GM18505 (cell line): ENCODE data around the gene AKAP12.

Experiments used
- ATAC-seq: cut with Tn5 transposase; IDR thresholded peaks from one replicate; pipeline ENCODE4 v1.9.1; 2021; ENCODE audit not compliant: unreplicated experiment
- POLR2A ChIP-seq: IDR thresholded peaks from 4 replicates; pipeline ENCODE4 v1.6.1; 2011; ENCODE audit warnings: borderline replicate concordance; ENCODE audit not compliant: insufficient read depth, insufficient read length; ENCODE audit errors: extremely low read depth

The AKAP12 gene

DNA sequence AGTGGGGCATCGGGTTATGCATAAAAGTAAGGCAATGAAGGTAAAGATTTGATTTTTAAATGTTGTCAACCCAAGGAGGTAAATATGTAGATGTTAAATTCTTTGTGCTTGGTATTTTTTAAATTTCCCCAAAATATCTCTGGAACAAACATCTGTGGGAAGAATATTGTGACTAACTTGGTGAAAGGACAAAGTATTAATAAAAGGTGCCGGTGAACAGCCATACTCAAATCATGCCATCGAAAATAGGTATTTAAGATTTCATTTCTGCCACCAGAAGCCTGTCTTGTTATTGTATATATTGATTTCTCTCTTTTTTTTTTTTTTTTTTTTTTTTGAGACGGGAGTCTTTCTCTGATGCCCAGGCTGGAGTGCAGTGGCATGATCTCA is 164.1 kb downstream of the AKAP12 start:
- ATAC-seq = no peak
- TF ChIP-seq POLR2A = no peak
